GM18909 (cell line): ENCODE results near the gene TMEM132C.
A peak's percentile ranks its signal among the peaks of the same experiment; 100 is the strongest.

Experiments used
- ATAC-seq: cut with Tn5 transposase; IDR thresholded peaks from one replicate; pipeline ENCODE4 v1.9.1; 2021; ENCODE audit warnings: mild to moderate bottlenecking; ENCODE audit not compliant: unreplicated experiment, poor library complexity

The TMEM132C gene

DNA sequence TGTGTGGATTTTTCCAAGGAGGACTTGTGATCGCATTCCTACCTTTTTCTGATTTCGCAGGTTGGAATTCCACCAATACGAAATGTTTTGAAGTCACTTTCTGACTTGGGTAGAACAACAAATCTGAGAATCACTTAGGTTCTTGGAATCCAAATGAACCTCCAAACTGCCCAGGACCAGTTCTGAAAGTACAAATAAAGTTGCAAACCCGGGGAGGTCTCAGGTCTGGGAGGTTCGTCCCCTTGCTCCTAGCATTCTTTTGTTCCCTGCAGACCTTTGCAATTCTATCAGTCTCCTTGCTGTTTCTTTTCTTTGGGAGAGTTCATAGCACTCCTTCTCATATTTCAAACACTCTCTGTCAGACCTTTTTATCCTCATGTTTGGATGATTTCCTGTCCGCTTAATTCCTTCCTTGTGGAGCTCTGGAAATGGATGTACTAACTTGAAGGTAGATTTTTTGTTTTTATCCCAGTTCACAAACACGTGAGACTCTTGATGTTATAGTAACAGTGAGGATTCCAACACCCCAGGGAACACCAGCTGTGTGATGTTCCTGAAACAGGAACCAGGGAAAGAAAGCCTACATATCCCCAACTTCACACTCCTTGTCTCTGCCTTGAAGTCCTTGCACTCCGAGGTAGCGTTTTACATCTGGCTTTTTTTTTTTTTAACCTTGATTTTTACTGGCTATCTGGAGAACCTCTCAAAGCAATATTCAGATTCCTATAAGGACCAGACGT lies 70.6 kb downstream of the TMEM132C start:
- no peak for ATAC-seq

DNA sequence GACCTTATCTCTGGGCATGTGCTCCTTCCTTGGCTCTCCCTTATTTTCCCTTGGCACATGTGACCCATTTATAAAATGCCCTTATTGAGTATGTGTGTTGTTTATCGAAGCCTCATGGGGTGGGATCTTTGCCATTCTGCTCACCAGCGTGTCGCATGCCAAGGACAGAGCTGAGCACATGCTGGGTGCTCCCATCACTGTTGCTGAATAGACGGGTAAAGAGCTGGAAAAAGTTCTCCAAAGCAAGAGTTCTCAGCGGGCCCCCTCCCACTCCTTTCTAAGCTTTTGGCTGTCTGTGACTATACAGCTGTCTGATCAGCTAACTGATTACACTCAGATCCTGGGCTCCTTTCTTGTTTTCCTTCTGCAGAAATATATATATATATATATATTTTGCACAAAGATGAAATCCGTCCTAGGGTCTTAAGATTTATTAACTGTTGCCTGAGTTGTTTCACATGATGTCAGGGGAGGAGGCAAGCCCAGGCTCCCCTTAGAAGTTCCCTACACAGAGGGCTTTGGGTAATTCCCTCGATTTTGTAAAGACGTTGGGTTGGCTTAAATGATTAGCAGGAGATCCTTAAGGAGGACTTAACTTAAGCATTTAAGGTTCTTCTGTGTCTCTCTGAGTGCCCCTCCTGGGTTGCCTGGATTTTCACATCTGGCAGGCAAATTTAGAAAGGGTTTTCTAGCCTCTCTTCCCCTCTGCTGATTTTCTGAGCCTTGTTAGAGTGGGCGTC lies 71.6 kb downstream of the TMEM132C start:
- no peak for ATAC-seq

DNA sequence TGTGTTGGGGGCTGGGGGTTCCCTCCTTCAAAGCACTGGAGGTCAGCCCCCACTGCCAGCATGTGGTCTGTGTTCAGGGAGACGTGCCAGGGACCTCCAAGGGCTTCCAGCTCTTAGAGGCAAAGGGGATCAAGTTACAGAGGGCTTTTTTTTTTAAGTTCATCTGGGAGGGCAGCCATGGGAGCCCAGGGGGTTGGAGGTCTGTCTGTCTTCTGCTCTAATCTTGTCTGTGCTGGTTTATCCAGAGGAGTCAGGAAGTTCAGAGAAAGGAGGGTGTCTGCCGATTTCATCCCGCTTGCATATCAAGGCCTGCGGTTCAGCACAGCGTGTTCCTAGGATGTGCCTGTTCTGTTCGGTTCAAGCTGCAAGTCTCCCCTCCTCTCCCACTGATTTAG lies 72.2 kb downstream of the TMEM132C start:
- no peak for ATAC-seq

DNA sequence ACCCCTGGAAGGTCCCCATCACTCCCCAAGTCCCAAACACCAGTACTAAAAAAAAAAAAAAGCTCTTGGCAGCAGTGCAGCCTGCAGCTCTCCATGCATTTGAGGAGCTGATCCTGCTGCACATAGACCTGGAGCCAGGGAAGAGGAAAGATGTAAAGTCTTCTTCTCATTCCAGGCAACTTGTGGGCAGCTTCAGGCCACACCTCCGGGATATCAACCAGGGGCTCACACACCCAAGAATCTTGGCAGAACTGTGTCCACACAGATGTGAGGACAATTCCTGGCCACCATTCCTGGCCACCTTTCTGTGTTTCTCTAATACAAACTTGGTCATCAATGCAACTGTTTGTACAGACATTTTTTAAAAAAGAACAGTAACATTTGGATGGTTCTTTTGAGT lies 72.7 kb downstream of the TMEM132C start:
- ATAC-seq: no peak

DNA sequence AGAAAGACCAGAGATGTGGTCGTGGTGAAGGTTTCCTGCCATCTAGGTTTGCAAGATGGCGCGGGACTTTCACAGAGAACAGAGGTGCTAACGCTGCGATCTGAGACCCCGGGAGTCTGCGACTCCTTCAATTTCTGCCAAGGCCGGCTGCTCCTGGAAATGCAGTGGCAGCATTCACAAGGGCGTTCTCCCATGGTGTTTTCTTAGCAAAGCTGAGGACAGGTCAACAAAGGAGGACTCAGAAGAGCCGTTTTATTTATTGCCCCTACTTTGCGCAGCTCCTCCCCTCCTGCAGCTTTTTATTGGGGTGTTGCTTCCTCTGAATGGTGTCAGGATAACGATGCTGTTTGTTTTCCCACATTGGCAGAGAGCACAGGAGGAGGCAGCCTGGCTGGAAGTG lies 86.3 kb downstream of the TMEM132C start:
- no peak for ATAC-seq

DNA sequence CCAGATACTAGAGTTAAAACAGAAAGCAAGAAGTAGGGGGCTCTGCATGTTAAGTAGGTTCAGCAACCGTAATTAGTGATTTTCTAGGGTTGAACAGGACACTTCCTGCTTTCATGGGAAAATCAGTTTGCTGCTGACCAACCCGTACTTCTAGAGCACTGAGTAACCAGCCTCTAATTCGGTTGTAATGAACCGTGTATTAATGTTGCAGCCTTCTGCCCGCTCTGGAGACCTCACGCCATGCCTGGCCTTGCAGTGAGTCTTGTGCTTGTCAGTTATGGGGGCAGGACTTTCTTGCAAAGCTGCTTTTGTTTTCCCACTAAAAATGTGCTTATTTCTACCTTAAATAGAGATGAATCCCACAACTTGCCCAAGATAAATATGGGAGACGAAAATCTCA lies 89.6 kb downstream of the TMEM132C start:
- ATAC-seq: no peak

DNA sequence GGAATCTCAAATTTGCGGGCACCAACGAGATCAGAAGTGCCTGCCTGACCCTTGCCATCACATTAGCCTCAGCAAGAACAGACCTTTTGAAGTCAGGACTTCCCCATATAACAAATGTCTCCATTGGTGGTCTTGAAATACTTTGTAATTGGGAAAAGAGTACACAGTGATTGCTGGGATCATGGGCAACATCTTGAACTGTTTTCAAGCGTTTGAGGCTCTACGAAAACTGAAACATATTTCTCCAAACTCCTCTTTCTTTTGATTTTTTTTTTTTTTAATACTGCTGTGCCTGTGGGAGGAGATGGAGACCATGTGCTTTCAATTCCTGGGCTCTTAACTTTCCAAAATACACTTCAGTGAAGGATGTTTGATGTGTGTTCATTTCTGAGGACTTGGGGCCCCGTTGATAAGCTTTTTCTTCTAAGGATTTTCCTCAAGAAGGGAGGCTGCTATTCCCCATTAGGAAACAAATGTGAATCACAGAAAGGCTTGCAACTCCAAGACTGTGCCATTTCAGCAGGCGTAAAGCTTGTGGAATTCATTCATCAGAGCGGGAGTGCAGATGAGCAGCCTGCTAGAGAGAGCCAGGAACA lies 94.5 kb downstream of the TMEM132C start:
- no peak for ATAC-seq

DNA sequence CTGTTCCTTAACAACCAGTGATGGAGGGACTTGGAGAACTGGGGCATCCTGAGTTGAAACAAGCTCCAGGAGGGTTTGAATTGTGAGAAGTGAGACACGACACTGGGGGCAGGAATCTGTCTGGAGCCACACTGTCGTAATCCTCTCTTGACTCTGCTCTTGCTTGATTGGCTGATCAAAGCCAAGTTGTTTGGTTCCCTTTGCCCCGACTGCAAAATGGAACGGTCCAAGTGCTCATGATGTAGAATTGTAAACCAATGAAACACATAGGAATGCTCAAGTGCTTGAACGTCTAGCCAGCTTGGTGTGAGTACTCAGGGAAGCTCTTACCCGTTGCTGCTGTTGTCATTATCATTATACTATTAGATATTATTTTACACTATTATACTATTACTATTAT lies 98.1 kb downstream of the TMEM132C start:
- no peak for ATAC-seq

DNA sequence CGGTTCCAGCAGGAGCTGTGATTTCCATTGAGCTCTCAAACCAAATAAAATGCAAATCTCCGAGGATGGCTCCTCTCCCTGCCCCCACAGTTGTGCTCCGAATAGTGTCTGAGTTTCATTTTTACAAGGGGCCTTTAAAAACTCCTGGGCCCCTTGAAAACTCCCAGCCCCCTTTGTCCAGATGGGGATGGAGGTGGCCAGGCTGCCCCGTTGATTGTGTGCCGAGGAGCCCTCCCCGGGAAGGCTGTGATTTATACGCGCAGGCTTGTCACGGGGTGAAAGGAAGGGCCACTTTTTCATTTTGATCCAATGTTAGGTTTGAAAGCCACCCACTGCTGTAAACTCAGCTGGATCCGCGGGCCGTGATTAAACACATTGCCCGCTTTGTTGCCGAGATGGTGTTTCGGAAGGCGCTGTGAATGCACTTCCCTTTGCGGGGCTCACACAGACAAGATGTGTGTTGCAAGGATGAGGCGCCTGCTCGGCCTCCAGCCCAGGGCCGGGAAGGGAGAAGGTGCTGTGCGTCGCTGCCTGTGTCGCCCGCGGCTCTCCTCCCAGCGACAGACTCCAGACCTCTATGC lies 98.8 kb downstream of the TMEM132C start:
- ATAC-seq: no peak

DNA sequence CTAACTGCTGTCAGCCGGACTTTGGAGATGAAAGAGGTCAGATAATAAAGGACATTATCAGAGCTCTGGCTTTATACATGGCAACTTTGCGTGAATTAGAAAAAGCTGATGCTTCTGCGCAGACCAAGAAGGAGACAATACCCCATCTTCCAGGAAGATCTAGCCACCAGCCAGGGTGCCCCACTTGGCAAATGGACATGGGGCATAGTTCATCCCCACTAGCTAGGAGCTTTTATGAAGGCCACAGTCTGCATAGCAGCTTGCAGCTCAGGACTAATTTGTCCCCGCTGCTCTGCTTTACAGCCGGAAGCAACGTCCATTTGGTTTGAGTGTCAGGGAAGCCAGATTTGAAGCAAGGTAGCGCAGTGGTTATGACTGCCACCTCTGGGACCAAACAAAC lies 101.0 kb downstream of the TMEM132C start:
- ATAC-seq: no peak

DNA sequence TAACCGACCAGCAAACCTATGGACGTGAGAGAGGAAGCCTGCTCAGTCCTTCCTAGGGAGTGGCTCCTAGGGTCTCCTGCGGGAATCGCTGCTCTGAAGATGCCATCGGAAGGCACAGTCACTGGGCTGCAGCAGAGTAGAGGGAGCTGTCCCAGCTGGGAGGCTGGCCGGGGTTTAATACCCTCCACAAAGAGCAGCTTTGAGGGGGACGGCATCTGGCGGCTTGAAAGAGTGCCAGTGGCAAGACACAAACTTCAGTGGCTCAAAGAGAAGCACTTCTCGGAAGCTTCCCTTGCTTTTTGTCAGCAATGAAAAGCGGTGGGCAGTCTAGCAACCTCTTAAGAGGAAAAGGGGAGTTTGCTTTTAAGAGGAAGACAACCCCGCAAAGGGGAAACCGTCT lies 114.6 kb downstream of the TMEM132C start:
- no peak for ATAC-seq

DNA sequence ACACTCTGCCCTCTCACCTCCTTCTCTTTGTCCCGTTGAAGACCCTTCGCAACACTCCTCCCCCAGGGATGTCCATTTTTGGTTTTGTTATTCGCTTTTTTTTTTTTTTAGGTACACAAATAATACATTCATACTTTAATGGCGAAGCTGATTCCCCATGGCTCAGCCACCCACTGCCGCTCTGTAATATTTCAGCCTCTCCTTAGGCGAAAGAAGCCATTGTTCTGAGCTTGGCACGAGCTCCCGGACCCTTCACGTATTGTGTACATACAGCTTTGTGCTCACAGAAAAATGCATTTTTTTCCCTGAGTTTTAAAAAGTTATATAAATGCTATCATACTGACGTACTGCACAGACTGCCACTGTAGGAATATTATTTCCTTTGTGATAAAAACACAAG lies 115.0 kb downstream of the TMEM132C start:
- no peak for ATAC-seq

DNA sequence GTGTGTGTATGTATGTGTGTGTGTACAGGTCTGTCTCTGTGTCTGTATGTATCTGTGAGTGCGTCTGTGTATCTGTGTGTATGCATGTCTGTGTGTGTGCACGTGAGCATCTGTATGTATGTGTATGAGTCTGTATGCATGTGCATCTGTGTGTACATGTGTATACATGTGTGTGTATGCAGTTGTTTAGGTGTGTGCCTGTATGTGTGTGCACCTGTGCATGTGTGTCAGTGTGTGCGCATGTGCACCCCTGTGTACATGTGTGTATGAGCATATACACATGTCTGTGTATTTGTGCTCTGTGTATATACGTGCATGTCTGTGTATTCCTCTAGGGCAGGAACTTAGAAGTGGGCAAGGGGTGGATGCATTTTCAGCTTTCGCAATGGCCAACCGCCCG lies 116.0 kb downstream of the TMEM132C start:
- ATAC-seq: no peak

DNA sequence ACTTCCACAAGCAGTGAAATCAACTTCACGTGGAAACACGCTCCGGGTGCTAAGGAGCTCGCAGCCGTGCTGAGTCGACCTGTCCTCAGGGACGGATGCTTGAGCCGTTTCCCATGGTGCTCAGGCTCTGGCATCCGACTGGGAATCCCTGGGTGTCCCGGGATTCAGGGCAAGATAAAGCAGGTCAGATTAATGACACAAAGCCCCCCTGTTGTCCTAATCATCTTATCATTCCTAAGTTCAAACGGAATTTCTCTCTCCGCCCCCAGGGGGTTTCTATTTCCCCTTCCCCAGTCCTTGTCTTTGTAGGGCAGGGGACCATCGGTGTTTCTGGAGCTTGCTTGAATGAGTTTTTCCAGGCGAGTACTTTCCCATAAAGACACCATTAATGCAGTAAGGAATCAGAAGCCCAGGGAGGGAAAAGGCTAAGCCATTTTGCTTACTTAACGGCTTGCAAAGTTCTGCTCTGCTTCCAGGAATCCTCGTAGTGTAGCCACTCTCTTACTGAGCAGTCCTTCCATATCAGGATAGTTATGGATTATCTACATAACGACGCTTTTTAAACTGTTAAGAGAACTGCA lies 116.5 kb downstream of the TMEM132C start:
- ATAC-seq: no peak

DNA sequence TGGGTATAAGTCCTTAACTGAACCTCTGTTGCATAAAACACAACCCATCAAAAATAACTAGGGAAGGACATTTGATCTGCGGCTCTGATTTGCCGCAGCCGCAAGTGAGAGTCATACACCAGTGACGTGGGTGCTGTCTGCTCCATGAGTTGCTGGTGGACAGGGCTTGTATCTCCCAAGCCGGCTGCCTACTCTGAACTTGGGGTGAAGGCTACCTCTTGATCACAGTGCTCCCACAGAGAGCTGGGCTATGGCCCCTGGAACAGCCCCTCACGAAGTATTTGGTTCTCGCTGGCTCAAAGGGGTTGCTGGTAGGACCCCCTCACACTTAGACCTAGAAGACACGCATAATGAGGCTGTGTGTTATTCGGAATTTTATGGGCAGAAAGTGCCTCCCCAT lies 118.8 kb downstream of the TMEM132C start:
- ATAC-seq: no peak

DNA sequence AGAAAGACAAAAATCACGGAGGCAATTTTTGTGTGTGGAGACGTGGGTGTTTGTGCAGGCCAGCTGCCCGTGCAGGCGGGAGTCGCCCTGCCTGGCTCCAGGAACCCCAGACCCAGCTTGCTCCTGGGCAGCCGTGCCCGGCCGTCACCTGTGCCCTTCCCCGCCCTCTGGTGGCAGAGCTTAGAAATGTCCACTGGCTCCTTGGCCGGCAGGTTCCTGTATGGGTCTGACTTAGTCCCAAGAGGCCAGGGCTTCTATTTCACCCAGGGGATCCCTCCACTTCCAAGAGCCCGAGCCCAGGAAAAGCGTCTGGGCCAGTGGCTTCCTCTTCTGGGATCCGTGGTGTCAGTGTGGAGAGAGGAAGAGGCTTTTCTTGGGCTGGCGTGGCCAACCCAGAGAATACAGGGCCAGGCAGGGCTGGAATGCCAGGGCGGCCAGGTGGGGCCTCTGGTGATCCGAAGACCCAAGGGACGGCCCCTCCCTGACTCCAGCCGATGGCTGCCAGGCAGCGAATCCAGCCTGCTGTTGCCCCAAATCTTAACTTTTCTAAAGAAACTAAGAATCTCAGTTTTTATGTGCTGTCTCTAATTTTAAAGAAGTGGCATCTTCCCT lies 120.9 kb downstream of the TMEM132C start:
- peak; percentile 82 for ATAC-seq

DNA sequence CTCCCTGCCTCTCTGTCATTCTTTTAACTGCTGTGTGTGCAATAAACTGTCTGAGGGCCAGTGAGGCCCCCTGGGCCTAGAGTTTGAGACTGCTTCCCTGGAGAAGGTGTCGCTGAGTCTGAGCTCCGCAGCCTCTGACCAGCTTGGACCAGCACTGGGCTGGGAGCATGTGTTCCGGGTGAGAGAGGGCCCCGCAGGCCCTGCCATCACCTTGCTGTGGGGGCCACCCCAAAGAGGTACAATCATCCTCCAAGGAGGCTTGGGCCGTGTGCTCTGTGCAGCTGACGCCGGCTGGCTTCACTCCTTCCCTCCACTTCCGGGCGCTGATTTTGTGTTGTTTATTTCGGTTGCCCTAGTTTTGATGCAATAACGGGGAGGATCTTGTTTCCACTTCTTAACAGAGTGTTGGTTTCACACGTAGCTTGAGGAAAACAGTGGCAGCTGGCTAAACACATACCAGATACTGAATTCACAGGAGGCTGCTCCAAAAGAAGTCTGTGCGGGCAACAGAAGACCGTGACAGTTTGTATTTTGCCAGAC lies 121.6 kb downstream of the TMEM132C start:
- no peak for ATAC-seq

DNA sequence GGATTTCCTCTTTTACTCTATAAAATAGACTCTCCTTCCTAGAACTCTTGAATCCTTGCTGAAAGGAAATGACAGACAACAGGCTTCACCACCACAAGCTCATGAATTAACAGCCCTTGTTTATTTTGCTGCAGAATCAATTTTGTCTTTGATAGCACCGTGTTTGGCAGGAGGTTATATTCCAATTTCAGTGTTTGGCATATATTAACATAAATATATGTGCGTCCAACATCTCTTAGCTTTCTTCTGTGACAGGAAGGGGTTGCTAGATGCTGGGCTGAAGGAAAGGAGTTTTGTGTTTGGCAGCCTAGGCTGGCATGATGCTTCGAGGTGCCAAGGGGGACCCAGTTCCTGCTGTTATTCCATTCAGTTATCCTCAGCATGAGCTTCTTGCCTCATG lies 126.4 kb downstream of the TMEM132C start:
- no peak for ATAC-seq

DNA sequence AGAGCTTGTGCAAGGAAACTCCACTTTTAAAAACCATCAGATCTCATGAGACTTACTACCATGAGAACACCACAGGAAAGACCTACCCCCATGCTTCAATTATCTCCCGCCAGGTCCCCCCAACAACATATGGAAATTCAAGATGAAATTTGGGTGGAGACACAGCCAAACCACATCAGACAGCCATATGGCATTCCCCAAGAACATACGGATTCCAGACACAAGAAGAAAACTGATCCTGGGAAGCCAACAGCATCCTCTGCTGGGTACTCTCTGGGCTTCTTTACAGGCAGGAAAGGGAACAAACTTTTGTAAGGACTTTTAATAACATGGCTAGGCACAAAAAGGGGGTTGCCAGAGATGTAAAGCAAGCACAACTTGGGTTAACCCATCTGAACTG lies 127.2 kb downstream of the TMEM132C start:
- ATAC-seq: no peak

DNA sequence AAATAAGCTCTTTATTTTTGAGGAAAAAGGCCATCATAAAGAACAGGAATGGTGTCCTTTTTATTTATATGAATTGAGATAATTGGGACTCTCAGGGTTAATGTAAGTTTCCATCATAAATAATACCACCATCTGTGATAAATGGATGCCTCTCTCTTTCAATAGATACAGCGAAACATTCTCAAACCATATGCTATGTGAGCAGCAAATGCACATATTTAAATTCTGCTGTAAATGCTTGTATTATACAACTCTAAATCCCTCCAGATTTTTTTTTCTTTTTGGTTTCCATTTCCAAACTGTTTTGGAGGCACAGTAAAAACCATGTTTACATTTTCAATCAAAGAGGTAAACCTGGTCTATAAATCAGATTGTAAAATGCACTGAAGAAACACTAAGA lies 132.3 kb downstream of the TMEM132C start:
- ATAC-seq: no peak
